Adipocyte (in vitro differentiated cells): ENCODE data around the gene NUDT11.

ENCODE experiments used
- DNase-seq: peaks from one replicate; pipeline ENCODE4 v3.0.0-alpha.2; 2015; ENCODE audit warnings: low read depth
- H3K27me3 ChIP-seq: replicated peaks from 2 replicates; pipeline ENCODE4 v1.7.0; 2013; ENCODE audit warnings: mild to moderate bottlenecking, low read length, moderate library complexity; ENCODE audit not compliant: control insufficient read depth, insufficient read depth
- H3K36me3 ChIP-seq: 2 replicates; pipeline ENCODE4 v1.7.0; 2013; ENCODE audit warnings: low read length, mild to moderate bottlenecking, moderate library complexity; ENCODE audit not compliant: control insufficient read depth, insufficient read depth, severe bottlenecking
- H3K4me1 ChIP-seq: 2 replicates; pipeline ENCODE4 v1.7.0; 2013; ENCODE audit warnings: mild to moderate bottlenecking, low read length, moderate library complexity; ENCODE audit not compliant: control insufficient read depth, insufficient read depth
- H3K4me3 ChIP-seq: 2 replicates; pipeline ENCODE4 v1.7.0; 2013; ENCODE audit warnings: mild to moderate bottlenecking, low read length, moderate library complexity
- H3K9ac ChIP-seq: 2 replicates; pipeline ENCODE4 v1.7.0; 2013; ENCODE audit warnings: mild to moderate bottlenecking, low read length, moderate library complexity
- H3K9me3 ChIP-seq: 2 replicates; pipeline ENCODE4 v1.7.0; 2013; ENCODE audit warnings: mild to moderate bottlenecking, low read length, moderate library complexity; ENCODE audit not compliant: control insufficient read depth

The NUDT11 gene

GRCh38 chrX:51461053-51462044, 35.0 kb downstream of the NUDT11 start:
- DNase-seq: peak; percentile 65
- no peaks in the 10 kb centered on the region for H3K4me1 ChIP-seq

GRCh38 chrX:51459125-51459524, 37.3 kb downstream of the NUDT11 start:
- H3K9me3 ChIP-seq: no peaks in the 10 kb centered on the region
- DNase-seq: peak; percentile 22
- H3K36me3 ChIP-seq: no peaks in the 10 kb centered on the region
- H3K4me3 ChIP-seq: no peak overlapping the region
- no peak overlapping the region for H3K9ac ChIP-seq
- peaks cover 35% of the 10 kb centered on the region for H3K27me3 ChIP-seq
- H3K4me1 ChIP-seq: no peaks in the 10 kb centered on the region

More at GRCh38 chrX:51461053-51462044, 35.0 kb downstream of the NUDT11 start:
- Histone ChIP-seq H3K27me3 (peaks cover 43% of the 10 kb centered on the region), H3K9ac (no peak overlapping the region), H3K9me3 (no peaks in the 10 kb centered on the region), H3K4me3 (no peak overlapping the region), H3K36me3 (no peaks in the 10 kb centered on the region)

- Histone ChIP-seq H3K9ac (no peak overlapping the region), H3K9me3 (no peaks in the 10 kb centered on the region), H3K4me3 (no peak overlapping the region), H3K4me1 (no peaks in the 10 kb centered on the region), H3K36me3 (no peaks in the 10 kb centered on the region), H3K27me3 (peaks cover 34% of the 10 kb centered on the region)
- DNase-seq: peak; percentile 5
Measured at GRCh38 chrX:51456814-51457213, 39.6 kb downstream of the NUDT11 start.

- Histone ChIP-seq H3K9ac (no peak overlapping the region), H3K27me3 (peaks cover 36% of the 10 kb centered on the region), H3K36me3 (no peaks in the 10 kb centered on the region), H3K4me3 (no peak overlapping the region), H3K4me1 (no peaks in the 10 kb centered on the region), H3K9me3 (no peaks in the 10 kb centered on the region)
- DNase-seq: no peak
Measured at GRCh38 chrX:51456246-51456645, 40.1 kb downstream of the NUDT11 start.

GRCh38 chrX:51440365-51440764, 56.0 kb downstream of the NUDT11 start:
- H3K27me3 ChIP-seq: peaks cover 32% of the 10 kb centered on the region
- no peaks in the 10 kb centered on the region for H3K36me3 ChIP-seq
- no peaks in the 10 kb centered on the region for H3K4me1 ChIP-seq
- no peak for DNase-seq
- H3K4me3 ChIP-seq: no peak overlapping the region
- H3K9me3 ChIP-seq: no peaks in the 10 kb centered on the region
- H3K9ac ChIP-seq: no peak overlapping the region
